ENCODE measurements around the gene PDLIM5.
A peak's percentile ranks its signal among the peaks of the same experiment; 100 is the strongest.

PDLIM5 gene

GRCh38 chr4:94426783-94427182 is 25.0 kb upstream of the PDLIM5 start:
- no peak for DNase-seq (ENCODE audit: low read depth)

- DNase-seq (ENCODE audit: low read depth): no peak
Measured at GRCh38 chr4:94428884-94429283, 22.9 kb upstream of the PDLIM5 start.

GRCh38 chr4:94430406-94430805 is 21.3 kb upstream of the PDLIM5 start:
- DNase-seq (ENCODE audit: low read depth): no peak

GRCh38 chr4:94431388-94431787 is 20.4 kb upstream of the PDLIM5 start:
- DNase-seq (ENCODE audit: low read depth): no peak

GRCh38 chr4:94434505-94434904 is 17.2 kb upstream of the PDLIM5 start:
- DNase-seq (ENCODE audit: low read depth): no peak

- DNase-seq (ENCODE audit: low read depth): no peak
Measured at GRCh38 chr4:94435874-94436273, 15.9 kb upstream of the PDLIM5 start.

- DNase-seq (ENCODE audit: low read depth): no peak
Measured at GRCh38 chr4:94436512-94436911, 15.2 kb upstream of the PDLIM5 start.

GRCh38 chr4:94439606-94440005 is 12.1 kb upstream of the PDLIM5 start:
- DNase-seq (ENCODE audit: low read depth): no peak

- DNase-seq (ENCODE audit: low read depth): no peak
Measured at GRCh38 chr4:94441838-94442237, 9.9 kb upstream of the PDLIM5 start.

GRCh38 chr4:94442251-94442650 is 9.5 kb upstream of the PDLIM5 start:
- DNase-seq (ENCODE audit: low read depth): peak; percentile 74

- DNase-seq (ENCODE audit: low read depth): peak; percentile 85
Measured at GRCh38 chr4:94446386-94446785, 5.4 kb upstream of the PDLIM5 start.

GRCh38 chr4:94447754-94448411 is 3.9 kb upstream of the PDLIM5 start:
- no peak for DNase-seq (ENCODE audit: low read depth)

GRCh38 chr4:94448815-94449375 is 2.8 kb upstream of the PDLIM5 start:
- no peak for DNase-seq (ENCODE audit: low read depth)

- no peak for DNase-seq (ENCODE audit: low read depth)
Measured at GRCh38 chr4:94451051-94451694, 569 bp upstream of the PDLIM5 start.

GRCh38 chr4:94452476-94453371 is 982 bp downstream of the PDLIM5 start:
- DNase-seq (ENCODE audit: low read depth): peak; percentile 89

- no peak for DNase-seq (ENCODE audit: low read depth)
Measured at GRCh38 chr4:94453391-94453963, 1.7 kb downstream of the PDLIM5 start.

- no peak for DNase-seq (ENCODE audit: low read depth)
Measured at GRCh38 chr4:94454405-94454804, 2.7 kb downstream of the PDLIM5 start.

GRCh38 chr4:94455081-94455480 is 3.3 kb downstream of the PDLIM5 start:
- DNase-seq (ENCODE audit: low read depth): peak; percentile 81

GRCh38 chr4:94457692-94458106 is 6.0 kb downstream of the PDLIM5 start:
- DNase-seq (ENCODE audit: low read depth): peak; percentile 83

- DNase-seq (ENCODE audit: low read depth): no peak
Measured at GRCh38 chr4:94458682-94459081, 6.9 kb downstream of the PDLIM5 start.

- DNase-seq (ENCODE audit: low read depth): no peak
Measured at GRCh38 chr4:94459462-94460161, 7.9 kb downstream of the PDLIM5 start.

GRCh38 chr4:94461506-94461905 is 9.8 kb downstream of the PDLIM5 start:
- DNase-seq (ENCODE audit: low read depth): no peak

All from fibroblast of gingiva (primary cell).